ENCODE measurements around the gene CCM2.

Gene CCM2

GRCh38 chr7:44969049-44969700 is 30.8 kb upstream of the CCM2 start:
- no peak for DNase-seq (ENCODE audit: low spot score)

GRCh38 chr7:44969701-44970522 is 30.1 kb upstream of the CCM2 start:
- DNase-seq (ENCODE audit: low spot score), result no peak

- DNase-seq (ENCODE audit: low spot score), result no peak
Observed at GRCh38 chr7:44970523-44971051, 29.4 kb upstream of the CCM2 start.

GRCh38 chr7:44971188-44971901 is 28.7 kb upstream of the CCM2 start:
- DNase-seq (ENCODE audit: low spot score), result no peak

- DNase-seq (ENCODE audit: low spot score), result no peak
Observed at GRCh38 chr7:44971902-44972441, 28.0 kb upstream of the CCM2 start.

- DNase-seq (ENCODE audit: low spot score), result no peak
Observed at GRCh38 chr7:44972562-44972961, 27.4 kb upstream of the CCM2 start.

GRCh38 chr7:44973610-44974401 is 26.2 kb upstream of the CCM2 start:
- peak; percentile 72 for DNase-seq (ENCODE audit: low spot score)

- DNase-seq (ENCODE audit: low spot score), result no peak
Observed at GRCh38 chr7:44974549-44974948, 25.5 kb upstream of the CCM2 start.

- DNase-seq (ENCODE audit: low spot score), result no peak
Observed at GRCh38 chr7:44975331-44976039, 24.5 kb upstream of the CCM2 start.

- DNase-seq (ENCODE audit: low spot score), result no peak
Observed at GRCh38 chr7:44976040-44976745, 23.8 kb upstream of the CCM2 start.

- no peak for DNase-seq (ENCODE audit: low spot score)
Observed at GRCh38 chr7:44976746-44977196, 23.2 kb upstream of the CCM2 start.

- no peak for DNase-seq (ENCODE audit: low spot score)
Observed at GRCh38 chr7:44977304-44977958, 22.6 kb upstream of the CCM2 start.

- no peak for DNase-seq (ENCODE audit: low spot score)
Observed at GRCh38 chr7:44977959-44978335, 22.1 kb upstream of the CCM2 start.

- no peak for DNase-seq (ENCODE audit: low spot score)
Observed at GRCh38 chr7:44978511-44979366, 21.3 kb upstream of the CCM2 start, which contains the start of gene MYO1G. TSS of gene MYO1G (minus strand) at chr7:44979015. CDS start at chr7:44978961, 54 bp downstream.

GRCh38 chr7:44979481-44980392 is 20.3 kb upstream of the CCM2 start:
- peak; percentile 56 for DNase-seq (ENCODE audit: low spot score)

- DNase-seq (ENCODE audit: low spot score), result peak; percentile 67
Observed at GRCh38 chr7:44980393-44981034, 19.5 kb upstream of the CCM2 start.

Data from hepatic stellate cell (primary cell).